NCI-H146 (cell line): ENCODE results near the gene MMP19.
A peak's percentile ranks its signal among the peaks of the same experiment; 100 is the strongest.
"Not testable (repeated sequence)": the region's sequence is repeated elsewhere in the genome, so short reads cannot be mapped to it uniquely, and the experiment has no call there.

ENCODE experiments used
- DNase-seq: peaks from one replicate; lab custom pipeline; 2025; lab: John Stamatoyannopoulos, UW

The MMP19 gene

DNA sequence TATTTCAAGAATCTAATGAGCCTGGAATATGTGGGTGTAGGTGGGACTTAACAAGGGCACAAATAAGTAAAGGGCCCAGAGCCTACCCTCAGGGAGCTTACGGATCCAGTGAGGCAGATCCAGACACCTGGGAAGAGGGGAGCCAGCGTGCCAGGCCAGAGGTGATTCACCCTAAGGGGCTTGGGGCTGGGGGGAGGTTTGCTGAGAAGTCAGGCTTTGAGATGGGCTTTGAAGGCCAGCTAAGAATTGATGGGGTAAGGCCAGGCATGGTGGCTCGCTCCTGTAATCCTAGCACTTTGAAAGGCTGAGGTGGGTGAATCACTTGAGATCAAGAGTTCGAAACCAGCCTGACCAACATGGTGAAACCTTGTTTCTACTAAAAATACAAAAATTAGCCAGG, 695 bp upstream of the MMP19 start:
- no peak for DNase-seq

DNA sequence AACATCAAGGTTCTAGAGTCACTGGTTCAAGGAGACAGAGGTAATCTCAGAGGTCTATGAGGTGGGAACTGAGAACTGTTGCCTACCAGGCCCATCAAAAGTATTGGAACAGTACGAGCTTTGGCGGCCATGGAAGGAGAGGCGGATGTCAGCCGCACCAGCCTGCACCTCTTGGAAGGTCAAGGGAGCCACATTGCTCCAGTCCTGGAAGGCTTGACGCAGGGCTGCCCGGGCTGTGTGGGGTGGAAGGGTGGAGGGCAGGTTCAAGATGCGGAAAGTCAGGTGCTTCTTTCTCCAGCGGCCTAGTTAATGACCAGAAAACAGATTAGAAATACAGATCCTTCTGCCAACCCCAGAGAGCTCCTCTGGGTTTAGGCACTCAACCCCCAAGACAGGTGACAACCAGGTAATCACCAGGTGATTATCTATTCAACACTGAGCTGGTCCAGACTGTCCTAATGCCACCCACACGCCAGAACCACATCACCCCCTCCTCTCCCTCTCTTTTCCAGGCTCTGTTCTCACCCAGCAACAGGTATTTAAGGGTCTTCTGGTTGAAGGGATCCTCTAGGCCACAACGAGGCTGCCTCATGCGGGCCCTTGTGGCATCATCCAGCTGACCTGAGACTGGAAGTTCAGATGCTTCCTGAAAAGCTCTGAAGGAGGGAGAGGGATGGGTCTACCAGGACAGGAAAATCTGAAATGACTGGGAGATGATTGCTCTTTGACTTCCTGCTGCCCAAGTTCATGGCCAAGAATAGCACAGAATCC, 2.0 kb downstream of the MMP19 start:
- DNase-seq = no peak

DNA sequence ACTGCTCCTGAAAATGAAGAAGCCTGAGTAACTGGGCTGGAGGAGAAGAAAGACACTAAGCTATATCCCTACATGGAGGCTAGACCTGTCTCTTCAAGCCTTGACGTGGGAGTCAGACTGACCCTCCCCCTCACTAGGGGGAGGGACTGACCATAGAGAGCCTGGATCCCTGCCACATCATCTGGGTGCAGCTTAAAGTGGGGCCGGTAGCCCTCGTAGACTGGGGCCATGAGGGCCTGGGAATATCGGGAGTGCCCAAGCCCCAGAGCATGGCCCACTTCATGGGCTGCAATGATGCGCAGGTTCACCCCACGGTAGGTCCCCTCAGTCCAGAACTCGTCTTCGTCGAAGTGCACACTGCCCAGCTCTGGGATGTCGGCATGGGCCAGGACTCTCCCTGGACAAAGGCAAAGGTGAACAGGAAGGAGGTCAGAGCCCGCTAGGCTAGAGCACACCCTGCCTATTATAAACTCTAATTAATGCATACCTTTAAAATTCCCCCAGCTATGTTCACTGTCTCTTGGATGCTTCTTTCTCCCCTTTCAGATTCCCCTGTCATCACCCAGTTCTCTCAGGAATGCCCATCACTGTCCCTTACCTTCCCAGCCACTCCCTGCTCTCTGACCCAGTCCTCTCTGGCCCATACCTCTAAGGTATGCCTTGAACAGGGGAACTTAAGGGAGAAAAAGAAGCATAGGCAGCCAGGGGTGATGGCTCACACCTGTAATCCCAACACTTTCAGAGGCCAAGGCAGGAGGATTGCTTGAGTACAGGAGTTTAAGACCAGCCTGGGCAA, 3.2 kb downstream of the MMP19 start:
- DNase-seq = no peak

DNA sequence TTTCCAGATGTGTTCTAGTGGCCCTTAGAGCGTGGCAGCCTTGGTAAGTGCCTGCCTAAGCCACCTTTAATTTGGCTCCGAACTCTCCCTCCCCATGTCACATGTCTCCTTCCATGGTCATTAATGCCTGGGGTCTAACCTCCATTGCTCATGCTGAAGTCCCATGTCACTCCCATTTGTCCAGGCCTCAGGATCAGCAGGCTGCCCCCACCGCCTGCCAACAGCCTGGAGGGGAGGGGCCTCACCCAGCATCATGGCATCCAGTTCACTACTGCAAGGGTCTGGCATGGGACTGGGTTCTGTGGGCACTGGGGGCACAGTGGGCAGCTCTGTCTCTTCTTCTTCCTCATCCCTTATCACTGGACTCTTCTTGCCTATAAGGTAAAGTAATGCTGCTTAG, 4.4 kb downstream of the MMP19 start:
- DNase-seq = no peak

DNA sequence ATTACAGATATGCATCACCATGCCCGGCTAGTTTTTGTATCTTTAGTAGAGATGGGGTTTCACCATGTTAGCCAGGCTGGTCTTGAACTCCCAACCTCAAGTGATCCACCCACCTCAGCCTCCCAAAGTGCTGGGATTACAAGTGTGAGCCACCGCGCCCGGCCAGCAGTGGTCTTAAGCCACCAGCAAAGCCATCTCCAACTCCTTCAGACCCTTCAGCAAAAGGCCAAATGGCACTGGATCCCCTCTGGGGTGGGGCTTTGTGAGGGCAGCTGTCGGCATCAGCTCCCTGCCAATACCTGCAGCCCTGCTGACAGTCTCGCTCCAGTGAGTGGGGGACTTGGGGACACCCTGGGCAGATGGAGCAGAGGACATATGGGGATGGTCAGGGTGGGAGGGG, 8.3 kb downstream of the MMP19 start:
- not testable (repeated sequence) for DNase-seq

DNA sequence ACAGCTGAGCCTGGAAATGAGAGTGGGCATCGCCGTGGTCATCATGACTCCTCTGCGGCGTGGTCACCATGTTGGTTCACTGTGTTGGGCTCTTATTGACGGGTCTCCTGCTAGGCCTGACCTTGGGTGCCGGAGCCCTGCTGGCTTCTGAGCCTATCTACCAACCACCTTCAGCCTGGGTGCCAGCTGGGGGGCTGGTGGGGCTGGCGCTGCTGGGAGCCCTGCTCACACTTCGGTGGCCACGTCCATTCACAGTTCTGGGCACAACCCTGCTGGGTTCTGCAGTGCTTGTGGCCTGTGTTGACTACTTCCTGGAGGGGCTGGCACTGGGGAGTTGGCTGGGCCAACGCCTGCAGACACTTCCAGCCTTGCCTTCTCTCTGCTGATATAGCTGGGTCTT, 9.7 kb downstream of the MMP19 start:
- no peak for DNase-seq

DNA sequence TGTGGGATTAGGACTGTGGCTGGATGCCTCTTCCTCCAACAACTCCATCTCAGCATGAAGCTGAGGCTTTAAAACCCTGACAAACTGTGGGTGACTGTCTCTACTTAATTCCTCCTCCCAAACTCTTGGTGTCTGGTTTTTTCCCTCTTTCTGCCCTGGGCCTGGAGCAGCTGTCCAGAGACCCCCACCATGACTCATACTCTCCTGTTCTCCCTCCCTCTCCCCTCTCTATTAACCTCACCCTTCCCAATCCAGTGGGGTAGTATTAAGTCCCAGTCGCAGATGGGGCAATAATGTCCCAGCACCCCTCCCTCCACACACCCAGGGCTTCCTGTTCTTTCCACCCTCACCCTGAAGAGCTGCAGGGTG, 11.3 kb downstream of the MMP19 start:
- DNase-seq = no peak

DNA sequence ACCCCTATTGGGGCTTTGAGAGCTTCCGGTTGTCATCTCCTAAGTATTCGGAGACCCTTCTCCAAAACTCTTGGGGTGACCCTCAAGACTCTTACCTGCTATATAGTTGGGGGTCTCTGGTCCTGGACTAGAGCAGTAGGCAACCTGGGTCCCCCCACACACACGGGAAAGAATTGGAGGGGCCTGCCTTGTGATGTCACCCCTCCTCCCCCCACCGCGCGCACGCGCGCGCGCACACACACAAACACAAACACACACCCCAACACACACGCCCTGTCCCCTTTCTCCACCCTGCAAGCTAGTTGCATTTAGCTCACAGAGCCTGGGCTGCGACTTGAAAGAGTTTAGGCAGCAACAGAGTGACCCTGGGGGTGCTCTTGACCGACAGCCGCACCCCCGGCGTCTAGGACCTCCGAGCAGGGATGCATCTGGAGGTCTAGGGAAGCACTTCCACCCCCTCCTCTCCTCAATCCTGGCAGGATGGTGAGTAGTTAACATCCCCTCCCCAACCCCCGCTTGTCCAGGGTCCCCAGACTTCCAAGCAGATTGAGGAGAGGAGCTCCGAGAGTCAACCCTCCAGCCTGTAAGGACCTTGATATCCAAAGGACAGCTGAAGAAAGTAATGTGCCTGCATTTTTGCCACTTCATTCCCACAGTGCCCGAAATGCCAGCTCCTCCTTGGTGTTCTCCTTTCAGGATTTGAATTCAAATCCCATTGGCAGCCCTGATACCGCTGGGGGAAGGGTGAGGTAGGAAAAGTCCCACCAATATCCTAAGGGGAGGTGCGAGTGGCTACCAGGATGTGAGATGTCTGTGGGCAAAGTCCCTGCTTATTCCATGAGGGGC, 11.9 kb downstream of the MMP19 start:
- DNase-seq = peak; percentile 72

DNA sequence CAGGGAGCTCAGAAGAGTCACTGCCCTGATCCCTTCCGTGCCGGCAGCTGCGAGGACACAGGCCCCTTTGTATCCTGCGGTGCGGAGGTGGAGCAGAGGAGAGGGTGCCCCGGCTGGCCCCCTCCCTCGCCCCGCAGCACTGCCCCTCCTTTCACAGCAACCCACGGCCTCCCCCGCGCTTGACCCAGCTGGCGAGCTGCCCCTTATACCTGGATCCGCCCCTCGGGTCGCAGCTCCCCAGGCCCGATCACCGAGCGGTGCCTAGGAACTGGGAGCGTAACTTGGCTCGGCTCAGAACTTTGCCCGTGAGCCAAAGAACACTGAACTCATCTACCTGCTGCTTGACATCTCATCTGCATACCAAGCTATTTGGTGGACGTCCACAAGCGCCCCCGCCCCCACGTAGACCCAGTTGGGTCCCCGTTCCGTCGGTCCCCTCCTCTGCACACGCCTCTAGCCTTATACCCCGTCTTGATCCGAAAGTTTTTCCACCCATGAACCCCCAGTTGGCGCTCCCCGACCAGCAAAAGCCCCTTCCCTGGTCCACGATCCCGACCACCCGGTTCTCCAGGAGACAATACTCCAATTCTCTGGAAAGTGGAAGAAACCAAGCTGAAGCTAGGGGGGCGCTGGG, 12.7 kb downstream of the MMP19 start:
- DNase-seq = peak; percentile 89

DNA sequence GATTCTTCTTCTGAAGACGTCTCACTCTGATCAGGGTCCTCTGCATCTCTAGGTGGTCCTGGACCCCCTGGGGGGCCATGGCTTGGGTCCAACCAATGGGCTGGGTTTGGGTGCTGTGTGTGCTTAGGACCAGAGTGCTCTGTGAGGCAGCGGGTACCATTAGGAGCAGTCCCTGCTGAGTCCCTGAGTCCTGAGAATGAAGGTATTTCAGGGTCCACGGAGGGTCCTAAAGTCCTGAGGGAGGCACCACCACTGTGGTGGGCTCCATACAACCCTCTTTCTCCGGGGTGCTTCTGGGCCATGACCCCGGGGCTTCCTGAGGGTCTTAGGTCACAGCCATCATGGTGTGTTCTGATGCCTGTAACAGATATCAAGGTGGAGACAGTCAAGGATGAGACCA, 14.4 kb downstream of the MMP19 start:
- DNase-seq = no peak

DNA sequence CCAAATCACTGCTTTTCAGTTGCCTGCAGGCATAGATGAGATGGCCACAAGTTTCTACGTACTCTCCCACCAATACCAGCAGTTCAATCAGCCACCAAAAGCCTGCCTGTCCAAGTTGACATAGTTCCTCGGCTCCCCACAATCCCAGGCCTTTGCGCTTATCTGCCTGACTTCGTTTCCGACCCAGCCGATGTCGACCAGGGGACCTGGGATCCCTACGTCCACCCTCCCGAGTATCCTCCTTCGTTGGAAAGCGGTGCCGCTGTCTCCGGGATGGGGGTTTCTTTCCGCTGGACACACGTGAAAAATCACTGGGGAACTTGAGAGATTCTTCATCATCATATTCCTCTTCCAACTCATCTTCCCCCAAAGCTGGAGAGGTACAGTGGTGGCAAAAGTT, 14.9 kb downstream of the MMP19 start:
- DNase-seq = no peak

DNA sequence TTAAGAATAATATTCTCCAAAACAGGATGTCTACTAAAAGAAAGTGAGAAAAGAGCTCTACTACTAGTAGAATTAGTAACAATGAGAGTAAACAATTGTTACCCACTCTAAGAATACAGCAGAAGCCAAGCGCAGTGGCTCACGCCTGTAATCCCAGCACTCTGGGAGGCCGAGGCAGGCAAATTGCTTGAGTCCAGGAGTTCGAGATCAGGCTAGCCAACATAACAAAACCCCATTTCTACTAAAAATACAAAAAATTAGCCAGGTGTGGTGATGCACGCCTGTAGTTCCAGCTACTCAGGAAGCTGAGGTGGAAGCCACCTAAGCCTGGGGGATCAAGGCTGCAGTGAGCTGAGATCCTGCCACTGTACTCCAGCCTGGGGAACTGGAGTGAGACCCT, 18.0 kb downstream of the MMP19 start:
- DNase-seq = no peak

DNA sequence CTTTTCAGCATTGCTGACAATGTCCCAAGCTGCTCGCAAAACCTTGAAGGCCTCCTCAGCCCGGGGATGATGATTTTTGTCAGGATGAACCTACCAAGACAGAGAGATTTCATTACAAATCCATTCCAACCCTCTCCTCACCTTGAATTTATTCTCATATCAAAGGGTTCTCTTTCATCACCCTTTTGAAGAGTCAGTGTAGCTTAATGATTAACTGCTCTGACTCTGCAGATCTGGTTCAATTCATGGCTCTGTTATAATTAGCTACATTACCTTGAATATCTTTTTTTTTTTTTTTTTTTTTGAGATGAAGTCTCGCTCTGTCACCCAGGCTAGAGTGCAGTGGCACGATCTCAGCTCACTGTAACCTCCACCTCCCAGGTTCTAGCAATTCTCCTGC, 19.3 kb downstream of the MMP19 start:
- DNase-seq = no peak

DNA sequence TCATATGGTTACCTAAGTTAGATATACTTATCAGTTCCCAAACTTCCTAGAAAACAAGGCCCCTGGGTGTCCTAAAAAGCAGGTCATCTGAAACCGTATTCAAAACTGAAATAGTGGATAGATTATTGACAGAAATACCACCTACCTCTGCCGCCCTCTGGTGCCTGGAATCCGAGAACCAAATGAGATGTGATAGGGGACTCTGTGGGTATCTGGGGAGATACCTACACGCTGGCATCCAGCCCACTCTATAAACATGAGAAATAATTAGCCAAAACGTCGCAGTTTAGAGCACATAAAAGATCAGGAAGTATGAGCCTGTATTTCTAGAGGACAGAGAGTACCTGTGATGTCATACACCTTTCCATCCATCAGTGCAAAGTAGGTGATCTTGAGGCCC, 20.5 kb downstream of the MMP19 start:
- no peak for DNase-seq

DNA sequence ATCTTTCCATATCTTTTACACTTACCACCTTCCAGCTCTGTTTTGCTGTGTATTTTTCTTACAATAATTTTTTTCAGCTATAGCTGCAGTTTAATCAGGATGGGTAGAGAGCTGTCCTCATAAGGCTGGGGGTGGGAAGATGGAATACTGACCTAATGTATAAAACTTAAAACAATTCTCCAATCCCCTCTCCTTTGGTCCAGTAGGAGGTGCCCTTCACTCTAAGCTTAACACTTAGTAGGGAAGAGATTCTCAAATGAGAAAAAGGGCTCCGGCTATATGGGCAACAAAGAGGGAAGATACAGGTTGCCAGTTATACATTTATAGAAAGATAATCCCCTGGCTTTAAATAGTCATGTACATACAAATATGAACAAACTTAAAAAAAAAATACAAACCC, 22.1 kb downstream of the MMP19 start:
- DNase-seq = no peak

DNA sequence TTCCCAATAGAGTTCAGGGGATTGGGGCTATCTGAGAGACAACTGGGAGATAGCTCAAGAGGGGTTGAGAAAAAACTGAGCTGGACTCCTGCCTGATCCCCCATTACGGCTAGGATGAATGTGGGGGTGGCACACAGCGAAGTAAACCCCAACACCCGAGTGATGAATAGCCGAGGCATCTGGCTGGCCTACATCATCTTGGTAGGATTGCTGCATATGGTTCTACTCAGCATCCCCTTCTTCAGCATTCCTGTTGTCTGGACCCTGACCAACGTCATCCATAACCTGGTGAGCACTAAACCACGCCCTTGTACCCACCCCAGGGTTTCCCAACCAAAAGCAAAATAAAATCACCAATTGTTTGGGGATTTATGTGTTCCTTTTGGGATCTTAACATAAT, 23.9 kb downstream of the MMP19 start:
- no peak for DNase-seq

DNA sequence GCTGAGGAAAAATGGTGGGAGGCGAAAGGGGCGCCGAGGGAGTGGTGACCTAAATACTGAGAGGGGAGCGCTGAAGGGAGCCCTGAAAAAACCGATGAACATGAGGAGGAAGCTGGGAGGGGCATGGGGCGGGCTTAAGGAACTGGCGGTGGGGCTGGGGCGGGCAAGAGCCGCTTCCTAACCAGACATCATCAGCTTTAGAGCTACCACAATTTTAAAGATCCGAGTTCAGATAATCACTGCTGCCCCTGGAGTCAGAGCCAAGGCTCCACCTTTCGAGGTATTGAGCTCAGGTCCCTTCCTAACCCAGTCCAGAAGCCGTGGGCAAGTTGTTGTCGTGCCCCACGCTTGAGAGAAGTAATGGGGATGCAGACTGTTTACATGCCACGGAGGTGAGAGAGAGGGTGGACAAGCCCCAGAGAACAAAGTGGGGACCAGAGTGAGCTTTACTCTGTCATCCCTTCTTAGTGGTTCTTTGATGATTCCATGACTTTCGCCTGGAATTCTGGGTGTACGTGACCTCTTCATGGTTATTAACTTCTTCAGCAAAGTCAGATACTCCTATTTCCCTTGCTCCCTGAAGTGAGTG, 24.5 kb downstream of the MMP19 start:
- no peak for DNase-seq

DNA sequence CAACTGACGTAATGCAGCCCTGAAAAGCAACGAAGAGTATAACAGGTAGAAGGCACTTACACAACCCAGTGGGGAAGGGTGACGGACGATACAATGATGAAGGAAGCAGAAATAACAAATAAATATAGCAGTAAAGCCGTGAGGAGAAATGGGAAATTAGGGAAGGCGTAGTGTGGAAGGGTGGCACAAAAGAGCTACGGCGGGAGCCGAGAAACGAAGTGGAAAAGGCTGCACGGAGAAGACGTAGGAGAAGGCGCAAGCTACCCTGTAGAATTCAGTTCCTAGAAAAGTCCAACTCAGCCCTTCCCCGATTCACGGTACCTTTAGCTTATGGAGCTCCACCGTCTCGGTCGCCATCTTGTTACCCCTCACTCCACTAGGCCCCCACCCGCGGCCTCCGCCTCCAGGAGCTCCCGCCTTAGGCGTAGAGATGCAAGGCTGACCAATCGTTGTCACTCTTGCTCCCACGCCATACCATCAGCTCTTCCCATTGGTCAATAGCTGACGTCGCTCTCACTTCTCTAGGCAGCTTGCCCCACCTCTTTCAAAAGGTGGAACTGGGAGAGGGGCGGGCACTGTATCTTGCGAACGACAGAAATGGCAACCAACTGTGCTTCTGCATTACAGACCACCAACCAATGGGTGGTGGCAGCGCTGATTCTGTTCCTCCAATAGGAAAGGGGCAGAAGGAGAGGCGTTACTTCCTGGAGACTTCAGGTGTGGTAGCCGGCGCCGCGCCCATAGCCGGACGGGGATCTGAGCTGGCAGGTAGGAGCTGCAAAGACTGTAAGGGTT, 25.2 kb downstream of the MMP19 start, which contains the start of the genes ORMDL2 and SARNP:
ORMDL2 (plus strand) TSS at position 697 of the 795 bp plus-strand sequence. CDS start 959 bp downstream, outside the sequence.
SARNP (minus strand) TSS at position 380 of the 795 bp plus-strand sequence; CDS start at position 357, 23 bp downstream.
- peak; percentile 100 for DNase-seq

DNA sequence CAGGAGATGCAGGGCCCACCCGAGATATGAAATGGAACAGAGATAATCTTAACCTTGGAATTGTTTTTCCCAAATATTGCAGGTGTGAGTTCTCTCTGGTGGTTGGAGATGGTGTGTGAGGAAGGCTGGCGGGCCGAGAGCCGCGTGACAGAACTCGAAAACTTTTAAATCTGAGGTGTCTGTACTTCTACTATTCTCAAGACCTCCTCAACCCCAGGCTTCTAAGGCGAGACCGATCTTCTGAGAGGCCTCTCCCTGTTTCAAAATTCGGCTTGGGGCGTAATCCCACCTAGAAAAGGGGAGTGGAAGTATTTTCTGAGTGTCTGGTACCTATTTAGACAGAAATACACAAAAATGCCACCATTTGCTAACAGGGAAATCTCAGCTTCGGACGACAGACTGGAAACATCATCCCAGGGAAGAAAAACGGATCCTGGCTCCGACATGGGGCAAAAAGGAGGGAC, 25.8 kb downstream of the MMP19 start:
- no peak for DNase-seq

DNA sequence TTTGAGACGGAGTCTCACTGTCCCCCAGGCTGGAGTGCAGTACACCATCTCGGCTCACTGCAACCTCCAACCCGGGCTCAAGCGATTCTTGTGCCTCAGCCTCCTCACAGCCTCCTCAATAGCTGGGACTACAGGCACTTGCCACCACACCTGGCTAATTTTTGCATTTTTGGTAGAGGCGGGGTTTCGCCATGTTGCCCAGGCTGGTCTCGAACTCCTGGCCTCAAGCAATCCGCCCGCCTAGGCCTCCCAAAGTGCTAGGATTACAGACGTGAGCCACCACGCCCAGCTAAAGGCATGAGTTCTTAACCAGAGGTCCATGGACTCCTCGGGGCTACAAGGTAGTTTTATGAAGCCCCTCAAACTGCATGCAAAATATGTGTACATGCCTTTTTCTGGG, 27.3 kb downstream of the MMP19 start:
- no peak for DNase-seq

DNA sequence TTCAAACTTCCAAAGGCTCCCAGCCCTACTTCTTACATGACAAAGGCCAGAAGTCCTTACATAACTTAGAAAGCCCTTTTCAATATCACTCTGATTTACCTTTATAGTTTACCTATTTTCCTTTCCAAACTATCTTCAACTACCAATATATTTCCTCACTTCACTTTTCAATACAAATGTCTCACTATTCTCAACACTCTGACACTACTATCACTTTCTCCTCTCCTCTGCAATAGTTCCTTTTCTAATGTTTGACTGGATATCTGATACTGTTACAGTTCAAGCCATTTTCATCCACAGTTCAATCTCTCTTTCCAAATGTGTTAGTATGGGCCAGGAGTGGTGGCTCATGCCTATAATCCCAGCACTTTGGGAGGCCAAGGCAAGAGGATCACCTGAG, 28.5 kb downstream of the MMP19 start:
- DNase-seq = no peak
